SK-N-MC (cell line): Measurements from ENCODE around the gene CEP162.

Experiments
- EZH2 ChIP-seq: fragments of 200-600 bp; sonication (generic); IDR thresholded peaks from one replicate; pipeline ENCODE4 v1.6.1; 2017; ENCODE audit warnings: antibody characterized with exemption
- FOXP2 ChIP-seq: optimal IDR thresholded peaks from 2 replicates; pipeline ENCODE3; 2011; ENCODE audit warnings: mild to moderate bottlenecking, moderate library complexity; ENCODE audit not compliant: insufficient read depth; ENCODE audit errors: extremely low read length, control extremely low read depth
- POLR2AphosphoS5 ChIP-seq: IDR thresholded peaks from 2 replicates; pipeline ENCODE4 v1.6.1; 2012; ENCODE audit warnings: mild to moderate bottlenecking, low read depth, low read length, borderline replicate concordance

GRCh38 chr6:84218091-84218490 is 9.4 kb downstream of the CEP162 start:
- TF ChIP-seq POLR2AphosphoS5 = no peak
- TF ChIP-seq EZH2 = no peak
- no peak for TF ChIP-seq FOXP2
